IMR-90 (cell line): ENCODE measurements around the gene KCNS1. TPM values are rescaled to one million over a fixed set of nuclear protein-coding genes. Genes with fewer than 3 reads are reported as not detected.

Source experiments
- ATAC-seq: fragments of 200-7000 bp; cut with Tn5 transposase; 2 replicates; pipeline ENCODE4 v1.9.1; 2020; ENCODE audit warnings: low read depth, mild to moderate bottlenecking, moderate library complexity
- BruUV-seq: library from RNA; stranded (reverse); fragments of 400-500 nt; replicated peaks from 2 replicates; lab custom pipeline; 2021; lab: Mats Ljungman, UMichigan
- CTCF ChIA-PET: fragments of 300-600 bp; formaldehyde crosslinking; extraction: SDS; loops from one replicate; lab custom pipeline; 2021; ENCODE audit warnings: antibody characterized with exemption; lab: Yijun Ruan, JAX
- POLR2A ChIA-PET: fragments of 300-600 bp; sonication (Branson Sonifier 250); formaldehyde crosslinking; loops from one replicate; lab custom pipeline; 2022; ENCODE audit warnings: antibody characterized with exemption; ENCODE audit not compliant: unreplicated experiment; lab: Charles Lee
- DNase-seq: peaks from one replicate; pipeline ENCODE4 v3.0.0; 2013
- H2AFZ ChIP-seq: replicated peaks from 2 replicates; pipeline ENCODE3; 2013; ENCODE audit warnings: low read length, mild to moderate bottlenecking; ENCODE audit not compliant: poor library complexity
- H2AK5ac ChIP-seq: 2 replicates; pipeline ENCODE4 v1.6.1; 2013; ENCODE audit warnings: low read depth, low read length, inconsistent platforms
- H2AK9ac ChIP-seq: replicated peaks from 2 replicates; pipeline ENCODE3; 2013; ENCODE audit warnings: mild to moderate bottlenecking, low read depth, low read length, moderate library complexity; ENCODE audit not compliant: poor library complexity
- H2BK120ac ChIP-seq: 2 replicates; pipeline ENCODE4 v1.6.1; 2013; ENCODE audit warnings: low read depth, low read length, inconsistent platforms
- H2BK15ac ChIP-seq: 3 replicates; pipeline ENCODE4 v1.6.1; 2013; ENCODE audit warnings: low read depth, low read length, inconsistent platforms
- H2BK20ac ChIP-seq: 2 replicates; pipeline ENCODE4 v1.6.1; 2013; ENCODE audit warnings: low read depth, mild to moderate bottlenecking, inconsistent platforms, low read length, moderate library complexity
- H2BK5ac ChIP-seq: 2 replicates; pipeline ENCODE4 v1.6.1; 2013; ENCODE audit warnings: mild to moderate bottlenecking, low read depth, low read length, inconsistent platforms; ENCODE audit not compliant: poor library complexity, severe bottlenecking
- H3K14ac ChIP-seq: replicated peaks from 2 replicates; pipeline ENCODE4 v1.6.1; 2013; ENCODE audit warnings: low read depth, low read length, inconsistent platforms
- H3K18ac ChIP-seq: 2 replicates; pipeline ENCODE4 v1.6.1; 2013; ENCODE audit warnings: low read depth, low read length, control low read depth
- H3K23ac ChIP-seq: 2 replicates; pipeline ENCODE4 v1.6.1; 2013; ENCODE audit warnings: low read depth, low read length, inconsistent platforms
- H3K27ac ChIP-seq: 2 replicates; pipeline ENCODE4 v1.5.1; 2013; ENCODE audit warnings: mild to moderate bottlenecking, control low read depth, low read length; ENCODE audit not compliant: insufficient read depth
- H3K27me3 ChIP-seq: 2 replicates; pipeline ENCODE4 v1.6.1; 2013; ENCODE audit warnings: low read length; ENCODE audit not compliant: control insufficient read depth, insufficient read depth
- H3K36me3 ChIP-seq: 2 replicates; pipeline ENCODE4 v1.6.1; 2013; ENCODE audit warnings: low read length, mixed read lengths; ENCODE audit not compliant: control insufficient read depth, insufficient read depth
- H3K4ac ChIP-seq: 2 replicates; pipeline ENCODE4 v1.6.1; 2013; ENCODE audit warnings: low read depth, low read length, inconsistent platforms
- H3K4me1 ChIP-seq: 2 replicates; pipeline ENCODE4 v1.6.1; 2013; ENCODE audit warnings: low read length, mixed read lengths; ENCODE audit not compliant: control insufficient read depth, insufficient read depth
- H3K4me2 ChIP-seq: 2 replicates; pipeline ENCODE4 v1.6.1; 2013; ENCODE audit warnings: low read depth, mild to moderate bottlenecking, control low read depth, low read length, moderate library complexity
- H3K4me3 ChIP-seq: 2 replicates; pipeline ENCODE4 v1.5.1; 2013; ENCODE audit warnings: low read depth, mild to moderate bottlenecking, control low read depth, low read length, moderate library complexity; ENCODE audit not compliant: insufficient read depth
- H3K56ac ChIP-seq: 2 replicates; pipeline ENCODE4 v1.6.1; 2013; ENCODE audit warnings: low read length, inconsistent platforms; ENCODE audit not compliant: insufficient read depth; ENCODE audit errors: extremely low read depth
- H3K79me1 ChIP-seq, 2 experiments: 2 replicates each; pipeline ENCODE4 v1.6.1; 2013; ENCODE audit warnings: low read length in 2 of 2, inconsistent platforms in 1 of 2, low read depth in 1 of 2
- H3K9ac ChIP-seq: 2 replicates; pipeline ENCODE4 v1.6.1; 2013; ENCODE audit warnings: low read depth, low read length, control low read depth
- H3K9me1 ChIP-seq: 2 replicates; pipeline ENCODE4 v1.6.1; 2013; ENCODE audit warnings: low read length, inconsistent platforms; ENCODE audit not compliant: insufficient read depth
- H3K9me3 ChIP-seq: 2 replicates; pipeline ENCODE4 v1.6.1; 2013; ENCODE audit warnings: low read length; ENCODE audit not compliant: control insufficient read depth, insufficient read depth
- H4K20me1 ChIP-seq: 2 replicates; pipeline ENCODE4 v1.6.1; 2013; ENCODE audit warnings: low read length, inconsistent platforms; ENCODE audit not compliant: insufficient read depth
- H4K5ac ChIP-seq: 2 replicates; pipeline ENCODE4 v1.6.1; 2013; ENCODE audit warnings: mild to moderate bottlenecking, low read depth, low read length, control low read depth
- H4K8ac ChIP-seq, 2 experiments: 2 replicates each; pipeline ENCODE4 v1.6.1; 2013; ENCODE audit warnings: low read depth in 2 of 2, low read length in 2 of 2, control low read depth in 1 of 2, inconsistent platforms in 1 of 2
- H4K91ac ChIP-seq: 2 replicates; pipeline ENCODE4 v1.6.1; 2013; ENCODE audit warnings: low read depth, low read length, inconsistent platforms; ENCODE audit not compliant: insufficient read depth
- BHLHE40 ChIP-seq: fragments of 150-350 bp; IDR thresholded peaks from 2 replicates; pipeline ENCODE4 v1.6.1; 2016; ENCODE audit warnings: mild to moderate bottlenecking, low read depth, low read length
- CEBPB ChIP-seq: IDR thresholded peaks from 2 replicates; pipeline ENCODE4 v1.6.1; 2012; ENCODE audit warnings: low read depth, low read length, improper control_type of control experiment
- CHD1 ChIP-seq: IDR thresholded peaks from 2 replicates; pipeline ENCODE4 v1.6.1; 2012; ENCODE audit warnings: low read depth, low read length, improper control_type of control experiment
- CTCF ChIP-seq: conservative IDR thresholded peaks from 2 replicates; pipeline ENCODE4 v1.5.1; 2012; ENCODE audit warnings: mild to moderate bottlenecking, low read depth, low read length, improper control_type of control experiment
- ELK1 ChIP-seq: fragments of 150-350 bp; IDR thresholded peaks from 2 replicates; pipeline ENCODE4 v1.6.1; 2016; ENCODE audit warnings: low read depth, mild to moderate bottlenecking, low read length, moderate library complexity, borderline replicate concordance
- FOS ChIP-seq: fragments of 150-350 bp; IDR thresholded peaks from 2 replicates; pipeline ENCODE4 v1.6.1; 2016; ENCODE audit warnings: low read depth, low read length
- MAFK ChIP-seq: IDR thresholded peaks from 2 replicates; pipeline ENCODE4 v1.6.1; 2012; ENCODE audit warnings: low read depth, low read length, improper control_type of control experiment
- MAZ ChIP-seq: IDR thresholded peaks from 2 replicates; pipeline ENCODE4 v1.6.1; 2012; ENCODE audit warnings: low read depth, mild to moderate bottlenecking, low read length, improper control_type of control experiment, moderate library complexity, borderline replicate concordance
- MXI1 ChIP-seq: IDR thresholded peaks from 2 replicates; pipeline ENCODE4 v1.6.1; 2012; ENCODE audit warnings: low read depth, mild to moderate bottlenecking, low read length, moderate library complexity, borderline replicate concordance
- NFE2L2 ChIP-seq: fragments of 150-350 bp; IDR thresholded peaks from 2 replicates; pipeline ENCODE4 v1.6.1; 2016; ENCODE audit warnings: low read depth, mild to moderate bottlenecking, low read length
- POLR2A ChIP-seq: IDR thresholded peaks from 2 replicates; pipeline ENCODE4 v1.6.1; 2012; ENCODE audit warnings: mild to moderate bottlenecking, low read depth, low read length
- RAD21 ChIP-seq: IDR thresholded peaks from 2 replicates; pipeline ENCODE4 v1.6.1; 2012; ENCODE audit warnings: low read length, improper control_type of control experiment
- RCOR1 ChIP-seq: IDR thresholded peaks from 2 replicates; pipeline ENCODE4 v1.6.1; 2012; ENCODE audit warnings: mild to moderate bottlenecking, low read length, improper control_type of control experiment; ENCODE audit not compliant: insufficient replicate concordance
- RFX5 ChIP-seq: IDR thresholded peaks from 2 replicates; pipeline ENCODE4 v1.8.0; 2012; ENCODE audit warnings: low read depth, mild to moderate bottlenecking, low read length, moderate library complexity
- SMC3 ChIP-seq: fragments of 150-350 bp; IDR thresholded peaks from 2 replicates; pipeline ENCODE4 v1.6.1; 2016; ENCODE audit warnings: low read depth, mild to moderate bottlenecking, antibody characterized with exemption, low read length, moderate library complexity
- USF2 ChIP-seq: fragments of 150-350 bp; IDR thresholded peaks from 2 replicates; pipeline ENCODE4 v1.6.1; 2017; ENCODE audit warnings: mild to moderate bottlenecking, antibody characterized with exemption, low read length, low read depth
- dilution Hi-C: fragments of 300-500 bp; cut with HindIII; formaldehyde crosslinking; loops from one replicate; pipeline ENCODE4 v1.14.3; 2018; ENCODE audit warnings: low sequenced_read_pairs; ENCODE audit not compliant: unreplicated experiment
- in situ Hi-C: fragments of 300-500 bp; cut with MboI; formaldehyde crosslinking; loops from 3 replicates; pipeline ENCODE4 v1.14.3; 2019; ENCODE audit warnings: low sequenced_read_pairs, inconsistent platforms, mixed read lengths
- intact Hi-C: fragments of 100-400 bp; cut with micrococcal nuclease; formaldehyde crosslinking; loops from 2 replicates; pipeline ENCODE4 v1.10.0; 2022
- polyA plus RNA-seq, 3 experiments: library from polyadenylated mRNA; depleted of rRNA; stranded (reverse); fragments of >200 nt; gene quantifications; 2 replicates each; pipeline ENCODE4 v1.2.3, GENCODE V29; 2012; ENCODE audit warnings: low replicate concordance in 1 of 3
- total RNA-seq: library from RNA; depleted of rRNA; stranded (reverse); fragments of >200 nt; gene quantifications from 2 replicates; pipeline ENCODE4 v1.2.3, GENCODE V29; 2012

KCNS1 gene
- total and polyA plus RNA-seq, 2 of the 4 experiments (the other 2 are of a cell fraction): 0.54 to 0.62 TPM

GRCh38 chr20:45064812-45065211 lies 36.1 kb downstream of the KCNS1 start:
- Histone ChIP-seq H4K8ac (no peak overlapping the region), H3K27ac (no peak overlapping the region), H4K20me1 (no peaks in the 10 kb centered on the region), H2AK5ac (no peak overlapping the region), H3K18ac (peak overlapping the region; percentile 28; the same call in 1 of the 2 replicates), H3K14ac (no peak overlapping the region), H3K4ac (no peak overlapping the region), H3K4me1 (peaks cover 23% of the 10 kb centered on the region; the same call in 1 of the 2 replicates), H3K4me3 (no peak overlapping the region), H3K9me3 (no peaks in the 10 kb centered on the region), H3K9ac (no peak overlapping the region), H2AFZ (no peak overlapping the region), H2BK120ac (peak overlapping the region; percentile 58; the same call in 1 of the 2 replicates), H2BK5ac (peak overlapping the region; percentile 57), H3K79me1 (peaks cover 19 to 26% of the 10 kb centered on the region in 2 experiments), H3K9me1 (peaks cover 11% of the 10 kb centered on the region), H2BK20ac (no peak overlapping the region), H4K91ac (no peak overlapping the region), H4K5ac (no peak overlapping the region; the same call in 1 of the 2 replicates), H2BK15ac (0 out of 3 replicates have a peak overlapping the region, but pooled peaks have one; percentile 49), H3K23ac (no peak overlapping the region), H2AK9ac (no peak overlapping the region), H3K36me3 (no peaks in the 10 kb centered on the region), H3K56ac (no peak overlapping the region), H3K4me2 (no peak overlapping the region; the same call in 1 of the 2 replicates), H3K27me3 (no peaks in the 10 kb centered on the region)
- ATAC-seq: no peak
- TF ChIP-seq MAFK (no peak), CTCF (no peak), MAZ (no peak), FOS (no peak), MXI1 (no peak), SMC3 (no peak), RAD21 (no peak), NFE2L2 (no peak), BHLHE40 (no peak), CEBPB (no peak), RFX5 (no peak), POLR2A (no peak), RCOR1 (no peak), USF2 (no peak), ELK1 (no peak), CHD1 (no peak)
- ChIA-PET CTCF (no interaction called here), POLR2A (no interaction called here)
- DNase-seq: no peak
- dilution Hi-C loops: no loop called here
- in situ Hi-C loops: no loop called here
- no TSS peak for BruUV-seq
- intact Hi-C loops: no loop called here
